Mucosa of stomach (tissue), 1 donor: ENCODE results near the gene DNAH9.

Experiments used
- H3K27me3 ChIP-seq: one replicate; pipeline ENCODE4 v1.7.0; 2013; ENCODE audit warnings: mild to moderate bottlenecking, low read length; ENCODE audit not compliant: control insufficient read depth, insufficient read depth
- H3K36me3 ChIP-seq: one replicate; pipeline ENCODE4 v1.7.0; 2013; ENCODE audit warnings: low read length; ENCODE audit not compliant: control insufficient read depth, insufficient read depth
- H3K4me1 ChIP-seq: one replicate; pipeline ENCODE4 v1.7.0; 2013; ENCODE audit warnings: mild to moderate bottlenecking, low read length; ENCODE audit not compliant: control insufficient read depth, insufficient read depth
- H3K4me3 ChIP-seq: one replicate; pipeline ENCODE4 v1.7.0; 2013; ENCODE audit warnings: low read length
- H3K9ac ChIP-seq: one replicate; pipeline ENCODE4 v1.7.0; 2013; ENCODE audit warnings: mild to moderate bottlenecking, low read length, moderate library complexity
- H3K9me3 ChIP-seq: one replicate; pipeline ENCODE4 v1.7.0; 2013; ENCODE audit warnings: mild to moderate bottlenecking, low read length, moderate library complexity; ENCODE audit not compliant: control insufficient read depth
- donor health status: Pancreatic carcinoma.

DNAH9 gene

DNA sequence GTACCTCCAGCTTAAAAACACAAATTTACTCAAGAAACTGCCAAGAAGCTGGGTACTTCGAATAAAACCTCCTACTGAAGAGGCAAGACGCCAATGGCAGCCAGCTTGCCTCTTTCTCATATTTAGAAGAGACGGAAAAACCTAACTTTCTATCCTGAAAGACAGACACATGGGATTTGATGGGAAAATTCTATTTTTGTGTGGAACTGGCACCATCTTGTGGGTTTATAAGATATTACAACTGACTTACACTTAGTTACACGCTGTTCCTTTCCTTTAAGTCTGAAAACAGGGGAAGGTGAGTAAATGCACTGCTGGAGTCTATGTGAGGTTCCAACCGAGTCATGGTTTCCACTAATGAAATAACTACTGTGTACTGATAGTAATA, 388.7 kb downstream of the DNAH9 start:
- no peak overlapping the region for H3K9ac ChIP-seq
- H3K4me1 ChIP-seq = no peaks in the 10 kb centered on the region
- H3K27me3 ChIP-seq = no peaks in the 10 kb centered on the region
- H3K36me3 ChIP-seq = no peaks in the 10 kb centered on the region
- H3K9me3 ChIP-seq = no peaks in the 10 kb centered on the region
- H3K4me3 ChIP-seq = no peak overlapping the region

GRCh38 chr17:11990363-11990983, 392.2 kb downstream of the DNAH9 start:
- H3K4me1 ChIP-seq = no peaks in the 10 kb centered on the region
- no peak overlapping the region for H3K9ac ChIP-seq
- no peak overlapping the region for H3K4me3 ChIP-seq
- no peaks in the 10 kb centered on the region for H3K36me3 ChIP-seq
- H3K27me3 ChIP-seq = no peaks in the 10 kb centered on the region
- no peaks in the 10 kb centered on the region for H3K9me3 ChIP-seq

DNA sequence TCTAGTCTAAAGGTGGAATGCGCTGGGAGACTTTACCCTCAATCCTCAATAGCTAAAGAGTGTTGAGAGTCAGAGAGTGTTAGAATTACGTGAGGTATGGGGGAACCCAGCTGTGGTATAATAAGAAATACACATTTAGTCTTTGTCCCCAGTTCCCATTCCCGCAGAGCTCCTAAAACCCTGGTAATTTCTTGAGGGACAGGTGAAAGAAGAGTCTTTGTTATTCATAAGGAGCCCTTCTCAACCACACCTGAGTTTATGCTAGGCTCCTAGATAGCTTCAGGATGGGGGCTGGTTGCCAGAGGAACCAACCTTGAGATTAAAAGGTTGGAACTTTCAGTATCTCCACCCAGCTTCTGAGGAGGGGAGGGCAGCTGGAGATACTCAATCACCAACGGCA, 393.2 kb downstream of the DNAH9 start:
- no peaks in the 10 kb centered on the region for H3K36me3 ChIP-seq
- no peaks in the 10 kb centered on the region for H3K4me1 ChIP-seq
- no peak overlapping the region for H3K9ac ChIP-seq
- no peaks in the 10 kb centered on the region for H3K9me3 ChIP-seq
- H3K4me3 ChIP-seq = no peak overlapping the region
- H3K27me3 ChIP-seq = no peaks in the 10 kb centered on the region

- H3K4me1 ChIP-seq = no peaks in the 10 kb centered on the region
- no peaks in the 10 kb centered on the region for H3K27me3 ChIP-seq
- H3K4me3 ChIP-seq = peak overlapping the region; percentile 97
- no peaks in the 10 kb centered on the region for H3K36me3 ChIP-seq
- peak overlapping the region; percentile 91 for H3K9ac ChIP-seq
- no peaks in the 10 kb centered on the region for H3K9me3 ChIP-seq
Observed at GRCh38 chr17:11996722-11997146, 398.5 kb downstream of the DNAH9 start.

DNA sequence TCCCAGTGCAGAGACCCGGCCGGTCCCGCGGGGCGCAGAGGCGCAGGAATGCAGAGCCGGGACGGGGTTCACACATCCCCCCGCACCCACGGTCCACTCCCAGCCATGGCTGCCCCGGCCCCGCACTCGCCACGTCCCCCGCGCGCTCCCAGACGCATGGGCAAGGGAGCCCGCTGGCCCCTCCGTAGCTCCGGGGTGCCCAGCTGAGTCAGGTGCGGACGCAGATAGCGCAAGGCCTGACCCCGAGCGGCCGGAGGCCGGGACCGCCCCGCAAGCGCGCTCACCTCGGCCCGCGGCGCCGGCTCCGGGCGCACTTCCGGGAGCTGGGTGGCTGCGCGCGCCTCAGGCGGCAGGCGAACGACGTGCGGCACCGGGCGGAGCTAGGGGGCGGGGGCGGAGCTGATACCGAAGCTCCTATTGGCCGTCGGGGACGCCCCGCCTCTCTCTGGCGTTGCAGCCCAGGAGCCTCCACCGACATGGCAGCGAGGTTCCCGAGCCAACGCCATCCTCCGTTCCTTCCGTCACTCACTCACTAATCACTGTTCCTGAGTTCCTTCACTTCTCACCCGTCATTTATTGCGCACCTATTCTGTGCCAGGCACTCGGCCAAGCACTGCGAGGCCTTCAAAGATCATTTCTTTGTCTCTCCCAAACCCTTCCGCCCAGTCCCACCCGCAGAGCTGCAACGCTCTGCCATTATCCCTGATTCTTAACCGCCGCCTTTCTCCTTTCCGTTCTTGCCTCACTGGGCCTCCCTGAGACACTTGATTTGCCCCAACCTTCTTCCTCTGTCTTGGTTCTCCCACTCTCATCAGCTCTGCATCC, 399.1 kb downstream of the DNAH9 start, which contains the start of gene ZNF18:
Gene ZNF18 (minus strand): TSS at position 329 of the 825 bp plus-strand sequence. CDS start 4,646 bp downstream, outside the sequence.
- Histone ChIP-seq H3K36me3 (no peaks in the 10 kb centered on the region), H3K27me3 (no peaks in the 10 kb centered on the region), H3K4me1 (no peaks in the 10 kb centered on the region), H3K9me3 (no peaks in the 10 kb centered on the region), H3K4me3 (peak within 1 kb of the TSS; percentile 97), H3K9ac (peak within 1 kb of the TSS; percentile 91)

DNA sequence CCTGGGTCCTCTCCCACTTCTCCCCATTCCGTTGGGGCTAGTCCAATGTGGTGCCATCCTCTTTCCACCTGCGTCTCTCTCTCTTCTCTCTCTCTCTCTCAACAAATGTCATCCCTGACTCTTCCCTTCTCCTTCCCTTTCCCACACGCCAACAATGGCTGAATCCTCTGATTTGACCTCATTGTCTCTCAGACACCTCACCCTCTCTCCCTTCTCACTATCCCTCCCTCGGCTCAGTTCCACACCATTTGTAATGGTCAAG, 399.6 kb downstream of the DNAH9 start:
- Histone ChIP-seq H3K27me3 (no peaks in the 10 kb centered on the region), H3K9ac (peak overlapping the region; percentile 91), H3K4me1 (no peaks in the 10 kb centered on the region), H3K36me3 (no peaks in the 10 kb centered on the region), H3K9me3 (no peaks in the 10 kb centered on the region), H3K4me3 (peak overlapping the region; percentile 97)

GRCh38 chr17:11999696-12000095, 401.4 kb downstream of the DNAH9 start:
- Histone ChIP-seq H3K4me1 (no peaks in the 10 kb centered on the region), H3K27me3 (no peaks in the 10 kb centered on the region), H3K9ac (no peak overlapping the region), H3K36me3 (no peaks in the 10 kb centered on the region), H3K4me3 (no peak overlapping the region), H3K9me3 (no peaks in the 10 kb centered on the region)

DNA sequence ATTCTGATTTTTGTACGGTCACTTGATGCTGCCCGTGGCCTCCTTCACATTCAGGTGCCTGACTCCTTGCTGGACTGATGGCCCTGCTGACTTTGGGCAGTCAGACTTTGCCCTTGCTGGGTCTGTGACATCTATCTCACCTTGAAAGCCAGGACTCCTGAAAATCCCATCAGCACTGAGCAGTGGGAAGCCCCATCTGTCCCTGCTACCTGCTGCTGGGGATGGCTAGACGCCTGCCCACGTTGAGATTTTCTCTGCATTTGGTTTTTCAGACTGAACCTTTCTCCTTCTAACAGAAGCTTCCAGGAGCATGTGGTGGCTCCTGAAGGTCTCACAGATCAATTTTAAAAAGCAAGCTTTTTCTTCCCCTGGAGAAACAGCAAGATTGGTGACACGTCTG, 409.2 kb downstream of the DNAH9 start:
- no peaks in the 10 kb centered on the region for H3K27me3 ChIP-seq
- no peaks in the 10 kb centered on the region for H3K9me3 ChIP-seq
- H3K36me3 ChIP-seq = no peaks in the 10 kb centered on the region
- no peak overlapping the region for H3K9ac ChIP-seq
- no peaks in the 10 kb centered on the region for H3K4me1 ChIP-seq
- no peak overlapping the region for H3K4me3 ChIP-seq
